Central memory CD8-positive, alpha-beta T cell (primary cell): Measurements from ENCODE around the gene KATNBL1.

Experiments
- ATAC-seq: fragments of 150-1000 bp; cut with Tn5 transposase; replicated peaks from 2 replicates; pipeline ENCODE4 v1.10.0; 2022; ENCODE audit warnings: mild to moderate bottlenecking, moderate FRiP score, moderate number of reproducible peaks; ENCODE audit not compliant: poor library complexity, severe bottlenecking; ENCODE audit errors: extremely low read depth
- DNase-seq, 2 donors: peaks; one replicate each; pipeline ENCODE4 v3.0.0; 2021; ENCODE audit warnings: low spot score in 2 of 2
- H3K27ac Mint-ChIP-seq: one replicate; pipeline ENCODE4 v1.8.0; 2022; ENCODE audit warnings: low read depth, mild to moderate bottlenecking, moderate library complexity, mixed read lengths
- H3K27me3 Mint-ChIP-seq: one replicate; pipeline ENCODE4 v1.8.0; 2022; ENCODE audit warnings: mixed read lengths
- H3K36me3 Mint-ChIP-seq: one replicate; pipeline ENCODE4 v1.8.0; 2022; ENCODE audit warnings: mild to moderate bottlenecking, moderate library complexity, mixed read lengths; ENCODE audit not compliant: insufficient read depth
- H3K4me1 Mint-ChIP-seq: one replicate; pipeline ENCODE4 v1.8.0; 2022; ENCODE audit warnings: mixed read lengths
- H3K4me3 Mint-ChIP-seq: one replicate; pipeline ENCODE4 v1.8.0; 2022; ENCODE audit warnings: mild to moderate bottlenecking, moderate library complexity, mixed read lengths
- H3K9me3 Mint-ChIP-seq: one replicate; pipeline ENCODE4 v1.8.0; 2022; ENCODE audit warnings: mixed read lengths

Gene KATNBL1

DNA sequence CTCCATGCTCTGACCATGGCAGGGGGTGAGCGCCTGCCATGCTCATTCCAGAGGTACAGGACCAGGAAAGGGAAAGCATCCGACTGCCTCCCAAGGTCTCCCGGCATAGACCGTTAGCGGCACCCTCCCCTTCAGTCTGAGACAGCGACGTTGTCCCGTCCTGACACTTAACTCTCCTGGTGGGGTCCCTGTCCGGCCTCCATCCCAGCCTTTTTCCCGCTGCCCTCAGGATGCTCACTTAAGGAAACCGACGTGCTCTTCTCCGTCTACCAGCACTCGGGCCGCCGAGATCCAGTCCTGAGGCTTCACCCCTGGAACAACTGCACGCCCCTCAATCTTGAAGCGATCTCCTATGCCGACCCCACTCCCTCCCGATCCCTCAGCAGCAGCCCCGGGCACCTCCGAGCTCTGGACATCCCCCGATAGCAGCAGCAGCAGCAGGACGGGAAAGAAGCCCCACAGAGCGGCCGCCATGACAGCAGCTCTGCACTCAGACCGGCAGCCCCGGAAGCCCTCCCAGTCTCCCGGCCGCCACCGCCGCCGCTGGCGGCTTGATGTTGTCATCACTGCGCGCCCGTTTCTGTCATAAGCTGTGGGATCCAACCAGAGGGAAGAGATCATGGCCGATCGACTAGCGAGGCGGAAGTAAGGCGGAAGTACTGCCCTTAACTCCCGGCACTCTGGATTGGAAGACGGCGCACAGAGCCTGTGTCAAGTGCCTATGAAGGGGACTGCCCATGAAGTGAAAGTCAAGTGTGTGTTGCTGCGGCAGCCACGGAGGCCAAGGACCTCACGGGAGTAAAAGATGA lies 108.3 kb downstream of the KATNBL1 start, which contains the start of the genes EMC7 and PGBD4:
EMC7 (minus strand) TSS at position 497 of the 809 bp plus-strand sequence; CDS start at position 474, 23 bp downstream.
PGBD4 (plus strand) TSS at position 718 of the 809 bp plus-strand sequence. CDS start 449 bp downstream, outside the sequence.
- Mint-ChIP-seq H3K27ac (peak within 1 kb of the TSS; percentile 96), H3K4me1 (peaks cover 28% of the 10 kb centered on the region), H3K4me3 (peak within 1 kb of the TSS; percentile 99), H3K9me3 (peaks cover 5% of the 10 kb centered on the region), H3K36me3 (peaks cover 29% of the 10 kb centered on the region), H3K27me3 (no peaks in the 10 kb centered on the region)
- ATAC-seq, result peak; percentile 99
- peak; percentile 99 for DNase-seq

DNA sequence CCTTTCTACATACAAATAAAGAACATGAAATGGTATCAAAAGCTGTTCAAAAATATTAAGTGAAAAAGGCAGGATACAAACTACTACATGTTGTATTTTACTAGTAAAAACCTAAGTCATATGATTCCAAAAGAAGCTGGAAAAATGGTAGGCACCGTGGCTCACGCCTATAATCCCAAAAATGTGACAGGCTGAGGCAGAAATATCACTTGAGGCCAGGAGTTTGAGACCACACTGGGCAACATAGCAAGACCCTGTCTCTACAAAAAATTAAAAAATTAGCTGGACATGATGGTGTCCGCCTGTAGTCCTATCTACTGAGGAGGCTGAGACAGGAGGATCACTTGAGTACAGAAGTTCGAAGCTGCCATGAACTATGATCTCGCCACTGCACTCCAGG lies 110.0 kb downstream of the KATNBL1 start:
- Mint-ChIP-seq H3K4me1 (peaks cover 28% of the 10 kb centered on the region), H3K27ac (peak overlapping the region; percentile 96), H3K27me3 (no peaks in the 10 kb centered on the region), H3K9me3 (no peaks in the 10 kb centered on the region), H3K36me3 (peaks cover 39% of the 10 kb centered on the region), H3K4me3 (peak overlapping the region; percentile 20)
- ATAC-seq (no peak), DNase-seq (no peak)
